Mesothelial cell of epicardium (in vitro differentiated cells): Measurements from ENCODE around the gene SAPCD2. TPM values are rescaled to one million over a fixed set of nuclear protein-coding genes. Genes with fewer than 3 reads are reported as not detected.
"Not testable (repeated sequence)": the region's sequence is repeated elsewhere in the genome, so short reads cannot be mapped to it uniquely, and the experiment has no call there.

Experiments used
- DNase-seq, 2 experiments: peaks; one replicate each; pipeline ENCODE4 v3.0.0; 2021; ENCODE audit warnings: low spot score in 2 of 2; ENCODE audit not compliant: unreplicated experiment in 2 of 2
- H3K27ac Mint-ChIP-seq: 2 replicates; pipeline ENCODE4 v1.8.0; 2021; ENCODE audit warnings: mixed read lengths
- H3K27me3 Mint-ChIP-seq: 2 replicates; pipeline ENCODE4 v1.8.0; 2021; ENCODE audit warnings: low read depth, mixed read lengths
- H3K36me3 Mint-ChIP-seq: 2 replicates; pipeline ENCODE4 v1.8.0; 2021; ENCODE audit warnings: mixed read lengths
- H3K4me1 Mint-ChIP-seq: 2 replicates; pipeline ENCODE4 v1.8.0; 2021; ENCODE audit warnings: mixed read lengths
- H3K4me3 Mint-ChIP-seq: 2 replicates; pipeline ENCODE4 v1.8.0; 2021; ENCODE audit warnings: mild to moderate bottlenecking, moderate library complexity, mixed read lengths
- H3K9me3 Mint-ChIP-seq: 2 replicates; pipeline ENCODE4 v1.8.0; 2021; ENCODE audit warnings: mixed read lengths
- total RNA-seq: library from RNA; stranded (reverse); gene quantifications from 3 replicates; pipeline ENCODE4 v1.2.1, GENCODE V29; 2021
- TF ChIP-seq, protein P1 (sequence below): fragments of 200-600 bp; sonication (generic); IDR thresholded peaks from one replicate; pipeline ENCODE4 v1.5.0; 2021; ENCODE audit warnings: antibody characterized with exemption; ENCODE audit not compliant: unreplicated experiment

Gene SAPCD2
- total RNA-seq, 1 donor from 2014 or later = 5.9 TPM

DNA sequence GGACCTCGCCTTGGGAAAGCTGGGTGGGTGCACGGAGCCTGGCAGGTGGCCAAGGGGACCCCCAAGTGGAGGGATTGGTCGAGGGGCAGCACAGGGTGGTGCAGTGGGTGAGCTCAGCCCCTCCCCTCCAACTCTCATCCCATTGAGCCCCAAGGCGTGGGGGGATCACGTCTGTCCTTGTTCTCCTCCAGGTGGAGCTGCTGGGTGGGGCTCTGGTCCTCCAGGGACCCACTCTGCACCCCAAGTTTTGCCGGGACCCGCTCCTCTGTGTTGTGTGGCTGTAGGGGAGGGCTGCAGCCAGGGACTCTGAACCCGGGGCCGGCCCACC lies 34.9 kb downstream of the SAPCD2 start:
- TF ChIP-seq, protein P1, sequence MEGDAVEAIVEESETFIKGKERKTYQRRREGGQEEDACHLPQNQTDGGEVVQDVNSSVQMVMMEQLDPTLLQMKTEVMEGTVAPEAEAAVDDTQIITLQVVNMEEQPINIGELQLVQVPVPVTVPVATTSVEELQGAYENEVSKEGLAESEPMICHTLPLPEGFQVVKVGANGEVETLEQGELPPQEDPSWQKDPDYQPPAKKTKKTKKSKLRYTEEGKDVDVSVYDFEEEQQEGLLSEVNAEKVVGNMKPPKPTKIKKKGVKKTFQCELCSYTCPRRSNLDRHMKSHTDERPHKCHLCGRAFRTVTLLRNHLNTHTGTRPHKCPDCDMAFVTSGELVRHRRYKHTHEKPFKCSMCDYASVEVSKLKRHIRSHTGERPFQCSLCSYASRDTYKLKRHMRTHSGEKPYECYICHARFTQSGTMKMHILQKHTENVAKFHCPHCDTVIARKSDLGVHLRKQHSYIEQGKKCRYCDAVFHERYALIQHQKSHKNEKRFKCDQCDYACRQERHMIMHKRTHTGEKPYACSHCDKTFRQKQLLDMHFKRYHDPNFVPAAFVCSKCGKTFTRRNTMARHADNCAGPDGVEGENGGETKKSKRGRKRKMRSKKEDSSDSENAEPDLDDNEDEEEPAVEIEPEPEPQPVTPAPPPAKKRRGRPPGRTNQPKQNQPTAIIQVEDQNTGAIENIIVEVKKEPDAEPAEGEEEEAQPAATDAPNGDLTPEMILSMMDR = peak; percentile 45
- Mint-ChIP-seq H3K27me3 (no peaks in the 10 kb centered on the region), H3K36me3 (no peaks in the 10 kb centered on the region), H3K9me3 (no peaks in the 10 kb centered on the region), H3K4me1 (no peaks in the 10 kb centered on the region), H3K27ac (no peak overlapping the region), H3K4me3 (no peak overlapping the region)
- DNase-seq = no peak

DNA sequence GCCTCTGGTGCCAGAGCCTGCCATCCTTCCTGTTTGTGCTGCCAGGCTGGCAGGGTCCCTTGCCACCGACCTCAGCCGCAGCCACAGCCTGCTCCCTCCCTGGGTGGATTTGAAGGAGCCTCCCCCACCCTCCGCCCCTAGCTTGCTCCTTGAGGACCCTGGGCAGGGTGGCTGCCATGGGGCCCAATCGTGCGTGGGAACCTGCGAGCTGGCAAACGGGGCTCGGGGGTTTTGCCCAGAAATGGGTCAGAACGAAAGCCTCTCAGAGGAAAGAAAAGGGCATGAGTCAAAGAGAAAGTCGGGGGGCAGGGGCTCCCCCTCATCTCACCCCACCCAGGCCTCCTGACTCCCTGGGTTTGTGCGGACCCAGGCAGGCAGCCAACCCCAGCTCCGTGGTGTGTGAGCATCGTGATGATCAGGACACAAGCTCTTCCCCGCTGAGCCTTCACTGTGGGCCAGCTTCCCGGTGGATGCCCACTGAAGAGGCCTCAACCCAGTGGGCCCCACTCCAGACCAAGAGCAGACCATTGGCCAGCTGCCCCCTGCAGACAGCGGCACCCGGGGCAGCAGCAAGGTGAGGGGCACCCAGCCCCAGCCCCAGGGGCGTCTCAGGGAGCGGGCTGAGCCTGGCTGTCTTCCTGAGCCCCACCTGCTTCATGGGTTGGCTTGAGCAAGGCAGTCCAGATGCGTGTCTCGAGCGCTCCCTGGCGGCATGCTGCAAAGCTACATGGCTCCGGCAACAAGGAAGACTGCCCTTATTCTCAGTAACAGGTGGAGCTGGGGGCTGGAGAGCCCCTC lies 35.4 kb downstream of the SAPCD2 start:
- H3K4me3 Mint-ChIP-seq = no peak overlapping the region
- no peak overlapping the region for H3K27ac Mint-ChIP-seq
- no peaks in the 10 kb centered on the region for H3K9me3 Mint-ChIP-seq
- no peaks in the 10 kb centered on the region for H3K36me3 Mint-ChIP-seq
- H3K27me3 Mint-ChIP-seq = no peaks in the 10 kb centered on the region
- TF ChIP-seq, protein P1 = peak; percentile 80
- H3K4me1 Mint-ChIP-seq = no peaks in the 10 kb centered on the region
- DNase-seq = peak; percentile 72 to 88

DNA sequence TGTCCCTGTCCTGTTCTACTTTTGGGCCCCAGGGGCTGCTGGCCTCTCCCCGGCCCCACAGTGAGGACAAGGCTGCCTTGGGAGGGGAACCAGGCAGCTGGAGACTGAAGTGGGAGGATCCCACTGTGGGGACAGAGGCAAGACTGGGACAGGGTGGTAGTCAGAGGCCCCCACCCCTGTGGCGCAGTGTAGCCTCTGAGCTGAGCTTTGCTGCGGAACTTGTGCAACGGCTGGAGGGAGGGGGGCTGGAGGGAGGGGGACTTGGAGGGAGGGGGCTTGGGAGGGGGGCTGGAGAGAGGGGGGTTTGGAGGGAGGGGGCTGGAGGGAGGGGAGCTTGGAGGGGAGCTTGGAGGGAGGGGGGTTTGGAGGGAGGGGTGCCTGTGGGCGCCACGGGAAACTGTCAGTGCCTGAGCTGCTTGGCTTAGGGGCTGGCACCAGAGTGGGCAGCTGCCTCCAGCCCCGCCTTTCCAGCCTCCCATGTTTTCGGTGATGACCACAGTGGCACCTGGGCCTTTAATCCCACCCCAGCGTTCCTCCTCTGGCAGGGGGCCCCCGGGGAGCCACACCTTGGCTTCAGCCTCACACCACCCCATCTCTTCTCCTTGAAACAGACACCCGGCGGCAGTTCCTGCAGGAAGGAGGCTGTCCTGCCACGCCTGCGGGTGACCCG lies 36.2 kb downstream of the SAPCD2 start:
- Mint-ChIP-seq H3K36me3 (no peaks in the 10 kb centered on the region), H3K27ac (no peak overlapping the region), H3K27me3 (no peaks in the 10 kb centered on the region), H3K9me3 (no peaks in the 10 kb centered on the region), H3K4me3 (no peak overlapping the region), H3K4me1 (peaks cover 5% of the 10 kb centered on the region)
- DNase-seq = no peak
- TF ChIP-seq, protein P1 = no peak

DNA sequence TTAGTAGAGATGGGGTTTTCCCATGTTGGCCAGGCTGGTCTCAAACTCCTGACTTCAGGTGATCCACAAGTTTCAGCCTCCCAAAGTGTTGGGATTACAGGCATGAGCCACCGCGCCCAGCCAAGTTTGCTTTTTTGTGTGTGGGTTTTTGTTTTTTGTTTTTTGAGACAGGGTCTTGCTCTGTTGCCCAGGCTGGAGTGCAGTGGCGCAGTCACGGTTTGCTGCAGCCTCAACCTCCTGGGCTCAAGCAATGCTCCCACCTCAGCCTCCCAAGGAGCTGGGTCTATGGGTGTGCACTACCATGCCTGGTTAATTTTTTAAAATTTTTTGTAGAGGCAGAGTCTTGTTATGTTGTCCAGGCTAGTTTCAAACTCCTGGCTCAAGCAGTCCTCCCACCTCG lies 36.9 kb downstream of the SAPCD2 start:
- H3K4me1 Mint-ChIP-seq, DNase-seq, H3K27ac Mint-ChIP-seq, H3K9me3 Mint-ChIP-seq, H3K27me3 Mint-ChIP-seq, H3K36me3 Mint-ChIP-seq, H3K4me3 Mint-ChIP-seq: not testable (repeated sequence)

DNA sequence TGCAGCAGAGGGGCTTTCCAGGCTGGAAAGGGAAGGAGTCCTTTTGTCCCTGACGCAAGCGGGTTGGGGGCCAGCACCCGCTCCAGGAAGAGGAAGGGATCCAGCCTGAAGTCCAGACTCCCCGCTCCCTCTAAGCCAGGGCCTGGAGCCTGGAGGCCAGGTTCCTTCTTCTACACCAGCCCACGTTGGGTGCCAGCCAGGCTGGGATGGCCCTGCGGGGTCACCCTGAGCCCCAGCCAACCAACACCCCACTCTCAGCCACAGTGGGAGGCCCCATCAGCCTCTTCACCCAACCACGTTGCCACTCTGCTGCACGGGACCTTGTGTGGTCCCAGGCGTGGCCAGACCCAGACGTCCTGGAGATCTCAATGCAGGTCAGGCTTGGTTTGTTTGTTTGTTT lies 37.5 kb downstream of the SAPCD2 start:
- Mint-ChIP-seq H3K4me1 (peaks cover 5% of the 10 kb centered on the region), H3K27me3 (no peaks in the 10 kb centered on the region), H3K36me3 (no peaks in the 10 kb centered on the region), H3K9me3 (no peaks in the 10 kb centered on the region), H3K4me3 (no peak overlapping the region), H3K27ac (no peak overlapping the region)
- TF ChIP-seq, protein P1 = no peak
- DNase-seq = no peak

DNA sequence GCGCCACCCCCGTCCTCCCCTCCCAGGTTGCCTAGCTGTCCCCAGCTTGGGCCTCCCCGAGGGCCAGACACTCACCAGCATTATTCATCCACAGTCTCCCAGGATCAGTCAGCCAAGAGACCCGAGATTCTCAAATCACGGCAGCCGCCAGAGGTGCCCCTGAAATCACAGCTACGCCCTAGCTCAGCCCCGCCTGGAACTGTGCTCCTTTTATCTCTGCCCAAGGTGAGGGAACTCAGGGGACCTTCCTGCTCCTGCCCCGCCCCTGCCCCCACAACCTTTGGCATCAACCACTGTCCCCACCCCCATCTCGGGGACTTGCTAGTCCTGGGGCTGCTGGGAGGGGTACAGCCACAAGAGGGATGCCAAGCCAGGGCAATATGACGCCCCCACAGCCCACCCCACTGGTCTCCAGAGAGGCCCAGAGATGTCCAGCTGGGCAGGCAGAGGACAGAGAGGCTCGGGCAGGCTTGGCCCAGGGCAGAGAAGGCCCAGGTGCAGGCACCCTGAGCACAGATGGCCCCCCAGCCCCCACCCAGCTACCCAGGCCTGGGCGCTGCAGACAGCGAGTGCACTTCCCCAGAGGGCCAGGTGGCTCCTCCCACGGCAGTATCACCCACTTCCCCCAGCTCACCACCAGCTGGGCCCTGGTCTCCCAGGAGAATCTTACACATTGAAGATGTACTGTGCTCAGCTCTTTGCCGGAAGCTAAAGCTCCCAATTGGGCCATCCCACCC lies 38.3 kb downstream of the SAPCD2 start, which contains the start of gene FUT7:
Gene FUT7 (minus strand): TSS at position 185 of the 737 bp plus-strand sequence. CDS start 97 bp downstream, at position 88.
- H3K27ac Mint-ChIP-seq = no peak within 1 kb of the TSS
- H3K27me3 Mint-ChIP-seq = no peaks in the 10 kb centered on the region
- H3K9me3 Mint-ChIP-seq = no peaks in the 10 kb centered on the region
- no peak for DNase-seq
- H3K4me3 Mint-ChIP-seq = no peak within 1 kb of the TSS
- peaks cover 8% of the 10 kb centered on the region for H3K4me1 Mint-ChIP-seq
- TF ChIP-seq, protein P1 = no peak
- no peaks in the 10 kb centered on the region for H3K36me3 Mint-ChIP-seq
